ENCODE measurements around the gene KCNJ6. TPM values are rescaled to one million over a fixed set of nuclear protein-coding genes. Genes with fewer than 3 reads are reported as not detected.

The KCNJ6 gene
- total and polyA plus RNA-seq, 9 of the 15 experiments (the other 6 are each of a cell fraction or from before 2014, with no cell fraction given): 0.06 to 0.21 (median 0.13) TPM; not detected in 1

- intact Hi-C loops (cut with micrococcal nuclease): no loop called here
- no peak for ATAC-seq
- H4K20me1 ChIP-seq (replicated peaks; ENCODE audit: control insufficient read depth, insufficient read depth, low read length): no peaks in the 10 kb centered on the region
- POLR2A ChIA-PET: no interaction called here
- in situ Hi-C loops (cut with MboI): no loop called here
- no peak overlapping the region for H3K27ac ChIP-seq (ENCODE audit: extremely low read depth, low read depth, low read length)
- no peaks in the 10 kb centered on the region for H3K79me2 ChIP-seq (ENCODE audit: control insufficient read depth, insufficient read depth, low read length)
- no peak overlapping the region for H3K4me2 ChIP-seq (ENCODE audit: insufficient read depth, low read length)
- no peak overlapping the region for H2AFZ ChIP-seq (ENCODE audit: low read depth, low read length)
- 2% methylated on average over 2 of the region's 2 CpGs for WGBS (ENCODE audit: insufficient coverage, low coverage, missing lambda C conversion rate)
- no peak for DNase-seq (ENCODE audit: extremely low read depth in 1 of 4, low spot score in 3 of 4)
- H3K36me3 ChIP-seq (ENCODE audit: control insufficient read depth, insufficient read depth, low read length): no peaks in the 10 kb centered on the region
- no peak for FAIRE-seq
- H3K9me1 ChIP-seq (ENCODE audit: control insufficient read depth, insufficient read depth, low read length): no peaks in the 10 kb centered on the region
- H3K9me3 ChIP-seq (replicated peaks; ENCODE audit: control insufficient read depth, insufficient read depth, low read depth, low read length): no peaks in the 10 kb centered on the region; the same call in 1 of the 2 replicates
- TF ChIP-seq BRCA1 (IDR thresholded peaks at IDR 0.05): no peak
- no peak for TF ChIP-seq BRCA1 (CRISPR knock-in tag; IDR thresholded peaks at IDR 0.05)
- TF ChIP-seq ZNF239 (CRISPR knock-in tag; IDR thresholded peaks at IDR 0.05): no peak
- TF ChIP-seq CREBBP (IDR thresholded peaks at IDR 0.05; ENCODE audit: low read depth, low read length): no peak
- no peak for TF ChIP-seq TFAM (CRISPR knock-in tag; conservative IDR thresholded peaks at IDR 0.05)
- no peak for TF ChIP-seq KDM2B (CRISPR knock-in tag; IDR thresholded peaks at IDR 0.05)
- no peak for TF ChIP-seq SMAD3 (CRISPR knock-in tag; conservative IDR thresholded peaks at IDR 0.05)
- TF ChIP-seq, protein P1, sequence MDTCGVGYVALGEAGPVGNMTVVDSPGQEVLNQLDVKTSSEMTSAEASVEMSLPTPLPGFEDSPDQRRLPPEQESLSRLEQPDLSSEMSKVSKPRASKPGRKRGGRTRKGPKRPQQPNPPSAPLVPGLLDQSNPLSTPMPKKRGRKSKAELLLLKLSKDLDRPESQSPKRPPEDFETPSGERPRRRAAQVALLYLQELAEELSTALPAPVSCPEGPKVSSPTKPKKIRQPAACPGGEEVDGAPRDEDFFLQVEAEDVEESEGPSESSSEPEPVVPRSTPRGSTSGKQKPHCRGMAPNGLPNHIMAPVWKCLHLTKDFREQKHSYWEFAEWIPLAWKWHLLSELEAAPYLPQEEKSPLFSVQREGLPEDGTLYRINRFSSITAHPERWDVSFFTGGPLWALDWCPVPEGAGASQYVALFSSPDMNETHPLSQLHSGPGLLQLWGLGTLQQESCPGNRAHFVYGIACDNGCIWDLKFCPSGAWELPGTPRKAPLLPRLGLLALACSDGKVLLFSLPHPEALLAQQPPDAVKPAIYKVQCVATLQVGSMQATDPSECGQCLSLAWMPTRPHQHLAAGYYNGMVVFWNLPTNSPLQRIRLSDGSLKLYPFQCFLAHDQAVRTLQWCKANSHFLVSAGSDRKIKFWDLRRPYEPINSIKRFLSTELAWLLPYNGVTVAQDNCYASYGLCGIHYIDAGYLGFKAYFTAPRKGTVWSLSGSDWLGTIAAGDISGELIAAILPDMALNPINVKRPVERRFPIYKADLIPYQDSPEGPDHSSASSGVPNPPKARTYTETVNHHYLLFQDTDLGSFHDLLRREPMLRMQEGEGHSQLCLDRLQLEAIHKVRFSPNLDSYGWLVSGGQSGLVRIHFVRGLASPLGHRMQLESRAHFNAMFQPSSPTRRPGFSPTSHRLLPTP (IDR thresholded peaks at IDR 0.05; ENCODE audit: borderline replicate concordance, extremely low read depth, insufficient read length): no peak
- no peak for TF ChIP-seq ZNF764 (CRISPR knock-in tag; IDR thresholded peaks at IDR 0.05; ENCODE audit: low read depth)
- TF ChIP-seq MEIS2 (IDR thresholded peaks at IDR 0.05; ENCODE audit: partially characterized antibody): no peak
- H3K4me3 ChIP-seq: no peak overlapping the region
- no TSS peak for BruUV-seq (replicated peaks)
- CTCF ChIA-PET (ENCODE audit: low intra/inter-chr PET ratio): no interaction called here
- no peaks in the 10 kb centered on the region for H3K4me1 ChIP-seq (replicated peaks in 1 of 2; ENCODE audit: control insufficient read depth in 2 of 2, insufficient read depth in 2 of 2, low read length in 2 of 2)
- peaks cover 0 to 3% of the 10 kb centered on the region in 2 experiments; a peak in 1 of 5 replicates for H3K27me3 ChIP-seq (ENCODE audit: control insufficient read depth in 2 of 2, insufficient read depth in 2 of 2, low read length in 2 of 2)
- no peak overlapping the region for H3K9ac ChIP-seq (ENCODE audit: insufficient read depth in 1 of 2, low read depth in 2 of 2, low read length in 2 of 2)
Measured at GRCh38 chr21:37808261-37808660, 108.0 kb downstream of the KCNJ6 start.

All from K562 (cell line).